HG03469 (cell line): ENCODE results near the gene UBE2U.
"Not testable (repeated sequence)": the region's sequence is repeated elsewhere in the genome, so short reads cannot be mapped to it uniquely, and the experiment has no call there.

Source experiments
- ATAC-seq: cut with Tn5 transposase; IDR thresholded peaks from one replicate; pipeline ENCODE4 v1.9.1; 2021; ENCODE audit warnings: mild to moderate bottlenecking, moderate library complexity, moderate number of reproducible peaks; ENCODE audit not compliant: unreplicated experiment

The UBE2U gene

DNA sequence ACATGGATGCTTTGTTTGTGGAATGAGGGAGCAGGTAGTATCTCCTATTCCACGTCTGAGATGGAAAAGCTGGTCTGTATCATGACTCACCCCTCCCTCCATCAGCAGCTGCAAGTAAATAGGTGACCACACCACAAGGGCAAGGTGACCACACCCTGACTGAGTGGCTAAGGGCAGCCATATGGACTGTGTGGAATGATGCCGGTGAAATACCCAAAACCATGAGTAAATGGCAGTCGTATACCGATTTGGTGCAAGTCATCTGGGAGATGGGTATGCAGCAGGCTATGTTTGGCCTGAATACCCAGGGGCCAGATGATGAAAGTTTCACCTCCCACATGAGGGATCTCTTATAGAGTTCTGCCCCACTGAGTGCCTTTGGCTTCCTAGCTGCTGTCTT, 15.8 kb upstream of the UBE2U start:
- no peak for ATAC-seq

- no peak for ATAC-seq
These were observed 11.1 kb upstream of the UBE2U start for GRCh38 chr1:64192290-64192689.

GRCh38 chr1:64194168-64195080, 9.0 kb upstream of the UBE2U start:
- ATAC-seq, result no peak

DNA sequence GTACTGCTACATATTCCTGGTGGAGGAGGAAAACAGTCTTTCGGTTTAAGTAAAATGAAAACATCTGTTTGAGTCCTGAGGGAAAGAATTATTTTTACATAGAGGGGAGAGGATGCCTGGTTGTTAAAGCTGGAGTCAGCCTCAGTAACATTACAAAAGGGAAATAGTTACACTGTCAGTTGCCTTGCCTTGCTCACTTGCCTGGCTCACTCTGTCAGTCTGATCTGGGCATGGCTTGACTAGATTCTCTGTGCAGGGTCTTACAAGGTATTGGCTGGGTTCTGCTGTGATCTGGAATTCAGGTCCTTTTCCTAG, 8.4 kb upstream of the UBE2U start:
- ATAC-seq, result no peak

DNA sequence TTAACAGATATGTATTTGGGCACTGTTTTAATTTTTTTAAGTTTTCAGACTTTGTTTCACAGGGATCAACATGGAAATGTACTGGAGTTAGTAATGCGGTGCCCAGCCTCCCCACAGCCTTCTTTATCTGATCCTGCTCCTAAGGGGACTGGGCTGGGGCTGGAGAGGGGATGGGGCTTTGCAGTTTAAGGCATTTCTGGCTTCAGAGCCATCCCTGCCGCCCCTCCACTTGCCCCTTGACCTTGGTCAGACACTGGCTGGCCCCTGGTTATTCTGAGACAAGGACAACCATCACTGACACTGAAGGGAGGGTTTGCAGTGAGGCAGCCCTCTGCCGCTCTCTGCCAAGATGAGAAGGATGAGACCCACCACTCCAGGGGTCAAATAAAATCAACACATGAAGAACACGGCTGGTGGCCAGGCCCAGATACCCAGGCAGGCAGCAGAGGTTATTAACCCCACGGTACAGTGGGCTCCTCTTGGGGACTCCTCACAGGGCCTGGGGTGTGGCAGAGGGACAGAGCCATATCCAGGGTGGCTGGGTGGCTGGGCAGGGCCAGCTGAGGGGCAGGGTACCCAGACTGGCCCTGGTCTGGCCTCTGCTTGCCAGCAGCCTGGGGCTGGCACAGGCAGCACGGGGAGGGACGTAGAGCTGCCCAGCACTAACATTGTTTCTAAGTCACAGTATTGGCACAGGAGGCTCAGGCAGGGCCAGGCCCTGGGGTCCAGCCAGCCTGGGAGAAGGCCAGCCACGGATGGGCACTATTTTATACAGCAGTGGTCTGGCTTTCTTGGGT, 7.2 kb upstream of the UBE2U start:
- no peak for ATAC-seq

DNA sequence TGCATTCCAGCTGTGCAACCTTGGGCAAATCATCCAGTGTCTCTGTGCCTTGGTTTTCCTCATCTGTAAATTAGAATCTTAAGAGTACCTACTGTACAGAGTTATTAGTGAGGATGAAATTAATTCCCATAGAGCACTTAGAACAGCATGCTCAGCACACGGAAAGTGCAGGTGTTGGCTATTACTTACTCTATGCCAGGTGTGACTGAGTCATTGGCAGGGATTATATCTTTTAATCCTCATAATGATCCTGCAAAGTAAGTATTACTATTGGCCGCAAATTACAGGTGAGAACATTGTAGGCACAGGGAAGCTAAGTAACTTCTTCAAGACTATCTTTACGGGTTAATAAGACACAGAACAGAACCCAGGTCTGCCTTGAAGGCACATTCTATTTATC, 6.3 kb upstream of the UBE2U start:
- no peak for ATAC-seq

- ATAC-seq, result no peak
These were observed 4.3 kb upstream of the UBE2U start for GRCh38 chr1:64199154-64199553.

- no peak for ATAC-seq
These were observed 3.4 kb upstream of the UBE2U start for GRCh38 chr1:64200064-64200463.

GRCh38 chr1:64209221-64209620, 5.8 kb downstream of the UBE2U start:
- no peak for ATAC-seq

DNA sequence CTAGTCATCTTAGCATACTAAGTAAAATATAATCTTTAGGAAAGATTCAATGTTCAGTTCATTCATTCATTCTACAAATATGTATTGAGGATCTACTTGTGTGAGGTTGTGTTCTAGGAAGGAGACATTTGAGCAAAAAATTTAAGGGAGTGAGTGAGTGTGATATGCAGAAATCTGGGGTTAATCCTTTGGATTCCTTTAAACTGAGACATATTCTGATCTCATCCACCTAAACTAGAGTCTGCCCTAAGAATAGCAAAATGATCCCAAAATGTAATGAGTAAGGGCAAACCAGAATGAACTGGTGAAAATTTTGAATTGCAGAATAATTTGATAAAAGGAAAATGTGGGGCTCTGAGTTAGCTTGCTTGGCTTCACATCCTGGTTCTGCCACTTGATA, 8.6 kb downstream of the UBE2U start:
- ATAC-seq, result no peak

DNA sequence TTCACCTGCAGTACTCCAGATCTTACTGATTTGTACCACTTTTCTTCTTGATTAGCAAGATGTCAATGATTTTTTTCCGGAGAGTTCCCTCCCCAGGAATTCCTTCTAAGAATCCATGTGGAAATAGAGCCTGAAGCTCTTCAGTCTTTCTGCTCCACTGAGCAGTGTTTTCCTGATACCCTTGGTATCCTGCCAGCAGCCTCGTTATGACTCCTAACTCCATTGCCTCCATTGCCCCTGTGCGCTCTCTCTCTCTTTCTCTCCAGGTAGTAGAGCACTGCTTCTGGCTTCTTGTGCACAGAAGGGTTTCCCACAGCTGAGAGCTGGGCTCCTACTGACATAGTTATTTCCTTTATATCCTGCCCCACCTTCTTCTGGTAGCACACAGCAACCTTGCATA, 12.2 kb downstream of the UBE2U start:
- ATAC-seq, result no peak

DNA sequence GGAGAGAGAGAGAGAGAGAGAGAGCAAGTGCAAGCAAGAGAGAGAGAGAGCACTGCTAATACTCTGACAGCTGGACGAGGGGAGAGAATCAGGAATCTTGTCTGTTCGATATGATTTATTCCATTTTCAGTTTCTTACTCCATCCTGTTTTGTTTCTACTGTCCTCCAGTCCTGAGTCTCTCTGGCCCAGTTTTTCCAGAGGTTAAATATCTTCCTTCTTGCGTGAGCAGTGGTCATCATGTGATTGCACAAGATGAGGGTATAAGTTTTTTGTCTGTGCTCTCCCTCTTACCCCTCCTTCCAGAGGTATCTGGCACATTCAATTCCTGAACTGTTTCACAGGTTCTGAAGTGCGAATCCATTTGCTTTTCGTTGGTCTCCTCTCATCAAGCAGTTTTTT, 16.8 kb downstream of the UBE2U start:
- ATAC-seq, result no peak

DNA sequence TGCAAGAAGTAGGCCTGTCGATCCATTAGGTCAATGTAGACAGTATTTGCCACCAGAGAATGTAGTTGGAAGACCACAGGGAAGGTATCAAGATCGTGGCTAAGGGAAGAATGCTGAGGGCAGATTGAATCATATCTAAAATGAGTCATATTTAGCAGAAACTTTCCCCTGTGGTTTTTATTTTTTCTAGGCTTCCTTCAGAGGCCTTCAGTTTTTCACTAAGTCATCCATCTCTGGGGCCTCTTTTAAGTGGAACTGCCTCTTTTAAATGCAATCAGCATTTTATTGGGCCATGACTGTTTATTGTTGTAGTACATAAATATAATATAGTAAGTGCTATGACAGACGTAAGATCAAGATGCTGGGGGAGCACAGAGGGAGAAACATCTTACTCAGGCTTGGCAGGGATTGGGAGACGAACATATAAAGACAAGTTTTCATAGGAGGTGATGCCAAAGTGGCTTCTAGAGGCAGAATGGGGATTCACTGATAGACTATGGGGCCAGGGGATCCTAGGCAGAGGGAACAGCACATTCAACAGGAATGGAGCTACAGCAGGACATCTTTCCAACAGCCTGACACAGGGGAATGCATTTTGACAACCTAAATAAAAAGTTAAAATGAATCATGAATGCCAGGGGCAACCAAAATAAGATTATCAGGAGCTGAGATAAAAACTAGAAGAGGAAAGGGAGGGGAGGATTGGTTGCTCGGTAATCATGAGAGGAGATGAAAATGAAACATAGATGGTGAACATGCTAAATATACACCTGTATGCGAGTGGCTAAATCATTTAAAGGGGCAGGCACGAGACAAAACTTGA, 20.1 kb downstream of the UBE2U start:
- peak; percentile 70 for ATAC-seq

DNA sequence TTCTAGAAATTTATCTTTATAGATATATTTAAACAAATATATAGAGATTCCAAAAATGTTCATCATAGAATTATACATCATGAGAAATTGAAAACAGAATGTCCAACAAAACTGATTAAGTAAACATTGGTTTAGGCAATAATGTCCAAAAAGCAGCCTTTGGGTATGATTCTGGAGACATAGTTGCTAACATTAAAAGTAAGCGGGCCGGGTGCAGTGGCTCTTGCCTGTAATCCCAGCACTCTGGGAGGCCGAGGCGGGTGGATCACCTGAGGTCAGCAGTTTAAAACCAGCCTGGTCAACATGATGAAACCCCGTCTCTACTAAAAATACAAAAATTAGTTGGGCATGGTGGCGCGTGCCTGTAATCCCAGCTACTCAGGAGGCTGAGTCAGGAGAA, 20.8 kb downstream of the UBE2U start:
- ATAC-seq, result not testable (repeated sequence)

- no peak for ATAC-seq
These were observed 24.9 kb downstream of the UBE2U start for GRCh38 chr1:64228167-64228957.

DNA sequence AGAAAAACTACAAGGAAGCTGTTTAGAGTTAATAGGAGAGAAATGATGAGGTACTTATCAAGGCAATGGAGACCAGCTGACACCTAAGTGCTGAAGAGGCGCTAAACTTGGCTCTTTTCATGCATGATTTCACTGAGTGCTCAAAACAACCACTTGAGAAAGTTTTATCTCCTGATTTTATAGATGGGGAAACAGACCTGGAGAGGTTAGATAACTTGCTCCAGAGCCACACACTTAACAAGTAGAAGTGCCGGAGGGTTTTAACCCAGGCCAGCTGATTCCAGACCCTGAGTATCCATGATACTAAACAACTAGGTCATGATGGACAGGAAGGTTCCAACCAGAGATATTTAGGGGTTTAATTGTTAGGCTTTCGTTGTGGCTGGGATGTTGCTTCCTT, 25.9 kb downstream of the UBE2U start:
- ATAC-seq, result no peak

GRCh38 chr1:64231153-64231552, 27.7 kb downstream of the UBE2U start:
- ATAC-seq, result no peak

GRCh38 chr1:64231654-64232053, 28.2 kb downstream of the UBE2U start:
- ATAC-seq, result no peak

DNA sequence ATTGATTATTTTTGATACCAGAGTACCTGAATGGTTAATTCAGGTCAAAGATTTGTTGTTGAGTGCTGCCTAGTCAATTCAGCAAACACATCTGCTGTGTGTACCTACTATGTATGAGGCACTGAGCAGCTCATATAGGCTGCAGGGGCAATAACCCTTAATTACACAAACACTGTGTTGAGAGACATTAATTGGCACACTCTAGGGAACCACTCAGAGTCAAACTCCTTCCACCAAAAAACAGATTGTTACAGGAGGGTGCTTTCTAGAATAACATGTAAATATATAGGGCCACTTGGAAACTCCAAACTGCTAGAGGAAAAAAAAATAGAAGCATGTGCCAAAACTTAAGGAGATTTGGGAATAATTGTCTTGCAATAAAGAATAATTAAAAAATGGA, 31.3 kb downstream of the UBE2U start:
- ATAC-seq, result no peak

GRCh38 chr1:64235181-64235580, 31.8 kb downstream of the UBE2U start:
- no peak for ATAC-seq

DNA sequence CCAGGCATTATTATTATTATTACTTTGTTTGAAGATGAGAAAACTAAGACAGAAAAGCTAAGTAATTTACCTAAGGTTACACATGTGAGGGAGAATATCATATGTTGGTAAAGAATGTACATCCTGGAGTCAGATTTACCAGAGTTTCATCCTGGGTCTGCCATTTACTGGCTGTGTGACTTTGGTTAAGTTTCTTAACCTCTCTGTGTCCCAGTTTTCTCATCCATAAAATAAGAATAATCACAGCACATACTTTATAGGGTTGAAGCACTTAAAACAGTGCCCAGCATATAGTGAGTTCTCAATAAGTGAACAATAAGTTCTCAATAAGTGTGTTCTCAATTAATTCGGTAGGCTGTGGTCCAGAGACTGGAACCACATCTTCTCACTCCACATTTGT, 32.5 kb downstream of the UBE2U start:
- no peak for ATAC-seq
